ENCODE measurements around the gene AS3MT.
"Not testable (repeated sequence)": the region's sequence is repeated elsewhere in the genome, so short reads cannot be mapped to it uniquely, and the experiment has no call there.

The AS3MT gene

DNA sequence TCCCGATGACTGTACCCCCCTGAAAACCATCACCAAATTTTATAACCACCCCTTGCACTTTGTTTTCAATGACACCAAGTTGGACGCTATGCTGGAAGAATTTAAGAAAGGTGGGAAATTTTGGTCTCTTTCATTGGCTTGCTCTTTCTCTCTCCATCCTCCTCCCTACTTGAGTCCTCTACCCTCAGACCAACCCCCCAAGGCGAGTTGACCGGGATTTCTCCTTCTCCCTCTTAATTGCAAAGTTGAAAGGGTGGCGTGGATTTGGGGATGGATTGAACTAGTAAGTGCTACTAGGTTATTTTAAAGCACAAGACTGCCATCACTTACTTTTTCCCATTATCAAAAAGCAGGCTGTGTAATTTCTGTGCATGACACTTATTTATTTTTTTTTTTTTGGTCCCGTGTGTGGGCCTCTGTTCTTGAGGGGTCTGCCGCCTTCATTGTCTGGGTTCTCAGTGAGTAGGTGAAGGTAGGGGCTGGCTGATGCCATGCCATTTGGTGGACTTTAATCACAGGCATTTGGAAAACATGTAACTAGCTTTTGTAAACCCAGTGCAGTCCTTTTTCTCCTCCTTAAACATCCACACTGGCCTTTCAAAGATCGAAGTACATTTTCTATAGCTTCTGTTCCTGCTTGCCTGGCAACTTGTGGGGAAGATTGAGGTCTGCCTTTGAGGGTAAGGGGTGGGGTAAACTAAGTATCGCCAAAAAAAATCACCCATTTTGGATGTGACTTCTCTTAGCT, 50.9 kb downstream of the AS3MT start:
- no peak for TF ChIP-seq ZNF274 (IDR thresholded peaks at IDR 0.05; ENCODE audit: low read depth, low read length)
- H3K4me3 ChIP-seq (ENCODE audit: low read length), result no peak overlapping the region

DNA sequence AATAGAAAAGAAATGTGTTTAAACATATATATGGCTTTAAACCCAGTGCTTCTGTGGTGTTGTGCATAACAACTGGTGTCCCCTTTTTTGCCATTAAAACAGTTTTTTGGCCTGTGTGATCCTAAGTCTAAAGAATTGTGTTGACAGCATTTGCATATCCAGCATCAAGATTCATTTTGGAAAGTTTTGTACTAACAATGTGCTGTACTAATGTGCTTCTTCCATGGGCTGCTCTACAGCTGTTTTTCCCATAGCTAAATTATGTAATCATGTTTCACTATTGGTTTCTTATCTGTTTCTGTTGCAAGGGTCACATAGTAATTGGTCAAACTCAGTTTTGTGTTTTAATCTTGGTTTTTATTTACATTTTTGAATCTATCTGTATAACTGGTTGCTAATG, 54.3 kb downstream of the AS3MT start:
- H3K4me3 ChIP-seq (ENCODE audit: low read length), result no peak overlapping the region
- TF ChIP-seq ZNF274 (IDR thresholded peaks at IDR 0.05; ENCODE audit: low read depth, low read length), result no peak

DNA sequence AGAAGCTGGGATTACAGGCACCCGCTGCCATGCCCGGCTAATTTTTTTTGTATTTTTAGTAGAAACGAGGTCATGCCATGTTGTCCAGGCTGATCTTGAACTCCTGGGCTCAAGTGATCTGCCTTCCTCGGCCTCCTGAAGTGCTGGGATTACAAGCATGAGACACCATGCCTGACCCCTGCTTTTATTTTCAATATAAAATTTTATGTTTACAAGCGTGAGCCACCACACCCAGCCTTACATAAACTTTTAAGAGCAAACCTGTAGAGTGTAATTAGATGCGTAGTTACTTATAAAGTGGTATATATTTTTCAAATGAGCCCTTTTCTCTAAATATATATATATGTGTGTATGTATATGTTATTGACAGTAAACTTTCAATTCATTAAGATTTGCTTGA, 57.6 kb downstream of the AS3MT start:
- no peak overlapping the region for H3K4me3 ChIP-seq (ENCODE audit: low read length)
- no peak for TF ChIP-seq ZNF274 (IDR thresholded peaks at IDR 0.05; ENCODE audit: low read depth, low read length)

DNA sequence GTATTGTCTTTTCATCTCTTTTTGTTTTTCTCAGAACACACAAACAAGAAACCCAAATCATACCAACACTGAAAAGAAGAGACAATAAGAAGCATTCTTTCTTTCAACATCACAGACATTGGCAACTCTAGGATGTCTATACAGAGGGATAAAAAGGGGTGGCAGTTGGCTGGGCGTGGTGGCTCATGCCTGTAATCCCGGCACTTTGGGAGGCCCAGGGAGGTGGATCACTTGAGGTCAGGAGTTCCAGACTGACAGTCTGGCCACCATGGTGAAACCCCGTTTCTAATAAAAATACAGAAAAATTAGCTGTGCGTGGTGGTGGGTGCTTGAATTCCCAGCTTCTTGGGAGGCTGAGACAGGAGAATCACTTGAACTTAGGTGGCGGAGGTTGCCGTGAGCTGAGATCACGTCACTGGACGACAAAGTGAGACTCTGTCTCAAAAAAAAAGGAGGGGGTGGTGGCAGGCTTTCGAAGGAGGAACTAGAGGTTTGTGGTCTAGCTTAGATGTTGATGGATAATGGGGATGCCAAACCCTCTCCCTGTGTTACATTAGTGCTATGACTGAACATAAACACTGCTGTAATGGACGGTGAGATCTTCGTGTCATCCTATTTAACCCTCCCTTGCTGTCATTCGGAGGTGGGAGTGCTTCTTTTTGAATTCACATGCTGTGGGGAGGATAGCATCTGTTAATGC, 58.2 kb downstream of the AS3MT start:
- TF ChIP-seq ZNF274 (IDR thresholded peaks at IDR 0.05; ENCODE audit: low read depth, low read length), result no peak
- no peak overlapping the region for H3K4me3 ChIP-seq (ENCODE audit: low read length)

DNA sequence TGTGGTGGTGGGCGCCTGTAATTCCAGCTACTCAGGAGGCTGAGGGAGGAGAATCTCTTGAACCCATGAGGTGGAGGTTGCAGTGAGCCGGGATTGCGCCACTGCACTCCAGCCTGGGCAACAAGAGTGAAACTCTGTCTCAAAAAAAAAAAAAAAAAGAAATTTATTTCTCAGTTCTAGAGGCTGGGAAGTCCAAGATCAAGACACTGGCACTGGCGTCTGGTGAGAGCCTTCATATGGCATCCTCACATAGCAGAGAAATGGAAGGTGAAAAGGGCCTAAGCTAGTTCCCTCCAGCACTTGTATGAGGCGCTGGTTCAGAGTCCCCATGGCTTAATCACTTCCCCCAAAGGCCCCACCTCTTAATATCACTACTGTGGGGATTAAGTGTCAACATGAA, 59.2 kb downstream of the AS3MT start:
- H3K4me3 ChIP-seq (ENCODE audit: low read length), result not testable (repeated sequence)

DNA sequence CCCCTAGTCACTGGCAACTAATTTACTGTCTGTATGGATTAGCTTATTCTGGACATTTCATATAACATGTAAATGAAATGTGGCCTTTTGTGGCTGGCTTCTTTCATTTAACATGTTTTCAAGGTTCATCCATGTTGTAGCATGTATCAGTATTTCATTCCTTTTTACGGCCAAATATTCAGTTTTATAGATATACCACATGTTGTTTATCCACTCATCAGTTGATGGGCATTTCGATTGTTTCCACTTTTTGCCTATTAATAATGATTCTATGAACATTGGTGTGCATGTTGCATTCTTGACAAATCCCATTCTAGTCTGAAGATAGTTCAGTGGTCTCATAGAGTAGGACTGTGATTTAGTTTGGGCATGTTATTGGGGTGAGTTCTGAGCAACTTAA, 61.5 kb downstream of the AS3MT start:
- TF ChIP-seq ZNF274 (IDR thresholded peaks at IDR 0.05; ENCODE audit: low read depth, low read length), result no peak
- H3K4me3 ChIP-seq (ENCODE audit: low read length), result no peak overlapping the region

DNA sequence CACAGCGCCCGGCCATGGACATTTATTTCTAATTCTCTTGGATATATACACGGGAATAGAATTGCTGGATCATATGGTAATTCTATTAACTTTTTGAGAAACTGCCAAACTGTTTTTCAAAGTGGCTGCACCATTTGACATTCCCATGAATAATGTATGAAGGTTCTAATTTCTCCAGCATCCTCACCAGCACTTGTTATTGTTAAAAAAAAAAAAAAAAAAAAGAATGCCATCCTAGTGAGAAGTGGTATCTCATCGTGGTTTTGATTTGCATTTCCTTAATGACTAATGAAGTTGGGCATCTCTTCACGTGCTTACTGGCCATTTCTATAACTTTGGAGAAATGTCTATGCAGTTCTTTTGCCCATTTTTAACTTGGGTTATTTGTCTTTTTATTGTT, 62.4 kb downstream of the AS3MT start:
- H3K4me3 ChIP-seq (ENCODE audit: low read length), result no peak overlapping the region

DNA sequence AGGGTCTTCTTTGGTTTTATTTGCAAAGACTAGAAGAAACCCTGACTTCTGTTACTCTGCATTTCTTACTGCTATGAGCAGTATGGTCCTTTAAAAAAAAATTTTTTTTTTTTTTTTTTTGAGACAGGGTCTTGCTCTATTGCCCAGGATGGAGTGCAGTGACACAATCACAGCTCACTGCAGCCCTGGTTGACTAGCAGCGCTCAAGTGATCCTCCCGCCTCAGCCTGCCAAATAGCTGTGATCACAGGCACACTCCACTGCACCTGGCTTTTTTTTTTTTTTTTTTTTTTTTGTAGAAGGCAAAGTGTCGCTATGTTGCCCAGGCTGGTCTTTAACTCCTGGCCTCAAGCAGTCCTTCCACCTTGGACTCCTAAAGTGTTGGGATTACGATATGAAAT, 66.2 kb downstream of the AS3MT start:
- H3K4me3 ChIP-seq (ENCODE audit: low read length), result no peak overlapping the region
- TF ChIP-seq ZNF274 (IDR thresholded peaks at IDR 0.05; ENCODE audit: low read depth, low read length), result no peak

More for the DNA sequence above, 62.4 kb downstream of the AS3MT start:
- no peak for TF ChIP-seq ZNF274 (IDR thresholded peaks at IDR 0.05; ENCODE audit: low read depth, low read length)

- no peak for TF ChIP-seq ZNF274 (IDR thresholded peaks at IDR 0.05; ENCODE audit: low read depth, low read length)
Measured at GRCh38 chr10:102935939-102936605, 66.8 kb downstream of the AS3MT start.

GRCh38 chr10:102941401-102941800, 72.1 kb downstream of the AS3MT start:
- no peak overlapping the region for H3K4me3 ChIP-seq (ENCODE audit: low read length)
- TF ChIP-seq ZNF274 (IDR thresholded peaks at IDR 0.05; ENCODE audit: low read depth, low read length), result no peak

More at GRCh38 chr10:102935939-102936605, 66.8 kb downstream of the AS3MT start:
- H3K4me3 ChIP-seq (ENCODE audit: low read length), result no peak overlapping the region

GRCh38 chr10:102945449-102945848, 76.2 kb downstream of the AS3MT start:
- H3K4me3 ChIP-seq (ENCODE audit: low read length), result no peak overlapping the region
- TF ChIP-seq ZNF274 (IDR thresholded peaks at IDR 0.05; ENCODE audit: low read depth, low read length), result no peak

DNA sequence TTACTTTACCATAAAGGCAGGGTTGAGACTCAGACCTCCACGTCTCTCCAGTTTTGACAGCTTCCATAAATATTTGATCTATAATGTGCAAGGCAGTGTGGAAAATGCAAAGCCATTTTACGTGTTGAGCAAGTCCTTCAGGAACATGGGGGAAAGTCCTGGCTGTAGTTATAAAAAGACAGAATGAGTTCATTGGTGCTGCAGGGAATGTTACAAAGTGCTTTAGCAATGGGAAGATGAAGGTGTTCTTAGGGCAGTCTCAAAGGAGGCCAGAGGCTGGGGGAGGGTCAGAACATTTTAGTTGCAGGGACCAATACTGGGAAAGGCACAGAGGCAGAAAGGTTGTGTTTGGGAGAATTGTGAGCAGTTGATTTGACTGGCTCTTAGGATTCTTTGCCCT, 76.7 kb downstream of the AS3MT start:
- no peak overlapping the region for H3K4me3 ChIP-seq (ENCODE audit: low read length)
- no peak for TF ChIP-seq ZNF274 (IDR thresholded peaks at IDR 0.05; ENCODE audit: low read depth, low read length)

DNA sequence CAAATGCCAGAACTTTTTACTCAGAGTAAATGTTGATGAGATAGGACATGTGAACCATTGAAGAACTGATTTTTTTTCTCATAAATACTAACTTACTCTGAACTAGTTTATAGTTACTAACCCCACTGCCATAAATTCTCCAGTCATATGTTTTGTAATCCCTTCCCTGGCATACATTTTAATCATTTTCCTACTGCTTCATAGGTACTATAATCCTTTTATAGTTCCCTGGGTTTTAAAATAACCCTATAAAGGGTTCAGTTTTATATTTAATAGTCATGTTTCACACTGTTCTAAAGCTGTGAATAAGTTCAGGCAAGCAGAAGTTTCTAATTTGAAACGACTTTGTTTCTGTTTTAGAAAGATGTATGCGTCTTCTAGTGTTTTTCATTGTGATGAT, 77.7 kb downstream of the AS3MT start:
- TF ChIP-seq ZNF274 (IDR thresholded peaks at IDR 0.05; ENCODE audit: low read depth, low read length), result no peak
- no peak overlapping the region for H3K4me3 ChIP-seq (ENCODE audit: low read length)

- no peak for TF ChIP-seq ZNF274 (IDR thresholded peaks at IDR 0.05; ENCODE audit: low read depth, low read length)
- no peak overlapping the region for H3K4me3 ChIP-seq (ENCODE audit: low read length)
Measured at GRCh38 chr10:102948176-102948575, 78.9 kb downstream of the AS3MT start.

DNA sequence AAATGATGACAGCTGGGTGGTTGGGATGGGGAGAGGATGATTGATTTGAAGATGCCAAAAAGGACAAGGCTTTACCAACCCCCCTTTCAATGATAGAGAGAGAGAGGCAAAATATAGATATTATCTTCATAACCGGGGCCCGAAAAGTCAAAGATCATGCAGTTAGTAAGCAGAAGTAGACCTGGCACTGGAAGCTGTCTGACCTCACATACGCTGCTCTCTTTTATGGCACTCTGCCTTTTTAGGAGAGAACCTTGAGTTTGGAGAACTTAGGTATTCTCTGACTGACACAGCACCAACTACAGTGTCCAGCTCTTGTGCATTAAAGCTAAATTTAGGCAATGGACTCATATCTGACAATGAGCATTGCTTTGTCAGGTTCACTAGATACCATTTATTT, 79.5 kb downstream of the AS3MT start:
- no peak overlapping the region for H3K4me3 ChIP-seq (ENCODE audit: low read length)
- no peak for TF ChIP-seq ZNF274 (IDR thresholded peaks at IDR 0.05; ENCODE audit: low read depth, low read length)

Measured in GM08714 (cell line).